A673 (cell line): ENCODE measurements around the gene ST3GAL6. TPM values are rescaled to one million over a fixed set of nuclear protein-coding genes. Genes with fewer than 3 reads are reported as not detected.

Experiments used
- BruUV-seq: library from RNA; stranded (reverse); fragments of 400-500 nt; replicated peaks from 2 replicates; lab custom pipeline; 2021; lab: Mats Ljungman, UMichigan
- CTCF ChIA-PET: fragments of 300-600 bp; sonication (Branson Sonifier 250); formaldehyde crosslinking; loops from one replicate; lab custom pipeline; 2022; ENCODE audit warnings: antibody characterized with exemption; lab: Charles Lee
- POLR2A ChIA-PET: fragments of 300-600 bp; sonication (Branson Sonifier 250); formaldehyde crosslinking; loops from one replicate; lab custom pipeline; 2022; ENCODE audit warnings: antibody characterized with exemption; ENCODE audit not compliant: low non-redundant PET; lab: Charles Lee
- DNase-seq: peaks from one replicate; pipeline ENCODE4 v3.0.0-alpha.2; 2015; ENCODE audit warnings: low spot score
- H3K27ac ChIP-seq: fragments of 200-600 bp; sonication (generic); 2 replicates; pipeline ENCODE4 v1.5.1; 2016; ENCODE audit warnings: mixed run types, low read depth, mild to moderate bottlenecking, mixed read lengths, antibody characterized with exemption, low read length; ENCODE audit not compliant: poor library complexity, severe bottlenecking
- H3K27me3 ChIP-seq: fragments of 200-600 bp; sonication (generic); replicated peaks from 2 replicates; pipeline ENCODE4 v1.6.1; 2017; ENCODE audit warnings: mixed run types, low read depth, mild to moderate bottlenecking, mixed read lengths, antibody characterized with exemption, low read length; ENCODE audit not compliant: insufficient read depth, poor library complexity
- H3K36me3 ChIP-seq: fragments of 200-600 bp; sonication (generic); 2 replicates; pipeline ENCODE4 v1.6.1; 2016; ENCODE audit warnings: mixed run types, mild to moderate bottlenecking, mixed read lengths, antibody characterized with exemption, low read length; ENCODE audit not compliant: insufficient read depth, poor library complexity, severe bottlenecking
- H3K4me1 ChIP-seq: fragments of 200-600 bp; sonication (generic); 2 replicates; pipeline ENCODE4 v1.6.1; 2017; ENCODE audit warnings: mixed run types, mild to moderate bottlenecking, mixed read lengths, antibody characterized with exemption, low read length; ENCODE audit not compliant: insufficient read depth, poor library complexity, severe bottlenecking
- H3K4me3 ChIP-seq: fragments of 200-600 bp; sonication (generic); 2 replicates; pipeline ENCODE4 v1.5.1; 2016; ENCODE audit warnings: low read depth, mixed run types, mild to moderate bottlenecking, mixed read lengths, low read length; ENCODE audit not compliant: poor library complexity, severe bottlenecking
- H3K9me3 ChIP-seq: fragments of 200-600 bp; sonication (generic); 2 replicates; pipeline ENCODE4 v1.6.1; 2016; ENCODE audit warnings: mixed run types, low read depth, mild to moderate bottlenecking, mixed read lengths, antibody characterized with exemption, low read length; ENCODE audit not compliant: poor library complexity, severe bottlenecking
- CTCF ChIP-seq: fragments of 300-800, 200-600 bp; sonication (generic); conservative IDR thresholded peaks from 2 replicates; pipeline ENCODE4 v1.5.1; 2017; ENCODE audit warnings: low read depth, mild to moderate bottlenecking, antibody characterized with exemption, low read length, moderate library complexity, mixed read lengths
- EZH2 ChIP-seq: fragments of 200-600 bp; sonication (generic); IDR thresholded peaks from 2 replicates; pipeline ENCODE4 v1.6.1; 2017; ENCODE audit warnings: borderline replicate concordance, low read depth, mild to moderate bottlenecking, mixed read lengths, antibody characterized with exemption, low read length; ENCODE audit not compliant: poor library complexity, severe bottlenecking
- intact Hi-C: fragments of 100-400 bp; cut with micrococcal nuclease; formaldehyde crosslinking; loops from one replicate; pipeline ENCODE4 v1.10.0; 2022; ENCODE audit not compliant: unreplicated experiment
- total RNA-seq: library from RNA; stranded (reverse); gene quantifications from 2 replicates; pipeline ENCODE4 v1.2.3, GENCODE V29; 2021

Gene ST3GAL6
- total RNA-seq, 1 experiment from 2014 or later = 4.8 TPM

- BruUV-seq = no TSS peak
- H3K9me3 ChIP-seq = no peaks in the 10 kb centered on the region
- ChIA-PET CTCF (interaction anchor here (0.6 kb wide), 1 partner anchor 126 kb away, joined by 3 read pairs; no protein-coding TSS in a partner anchor), POLR2A (no interaction called here)
- intact Hi-C loops = no loop called here
- no peaks in the 10 kb centered on the region for H3K27me3 ChIP-seq
- H3K4me3 ChIP-seq = no peak overlapping the region
- H3K4me1 ChIP-seq = peaks cover 6% of the 10 kb centered on the region
- H3K36me3 ChIP-seq = no peaks in the 10 kb centered on the region
- no peak for DNase-seq
- H3K27ac ChIP-seq = no peak overlapping the region
- TF ChIP-seq CTCF = no peak
Observed at GRCh38 chr3:98780343-98780742, 17.2 kb downstream of the ST3GAL6 start.

GRCh38 chr3:98782824-98783500 lies 19.8 kb downstream of the ST3GAL6 start:
- no peaks in the 10 kb centered on the region for H3K9me3 ChIP-seq
- no TSS peak for BruUV-seq
- POLR2A ChIA-PET = no interaction called here
- no peaks in the 10 kb centered on the region for H3K36me3 ChIP-seq
- DNase-seq = no peak
- TF ChIP-seq CTCF (no peak), EZH2 (no peak)
- H3K4me3 ChIP-seq = no peak overlapping the region
- no peaks in the 10 kb centered on the region for H3K27me3 ChIP-seq
- CTCF ChIA-PET = no interaction called here
- intact Hi-C loops = no loop called here
- H3K4me1 ChIP-seq = peaks cover 6% of the 10 kb centered on the region
- no peak overlapping the region for H3K27ac ChIP-seq

GRCh38 chr3:98784042-98784441 lies 20.9 kb downstream of the ST3GAL6 start:
- no peak for DNase-seq
- H3K4me3 ChIP-seq = no peak overlapping the region
- no peaks in the 10 kb centered on the region for H3K27me3 ChIP-seq
- no peaks in the 10 kb centered on the region for H3K36me3 ChIP-seq
- ChIA-PET CTCF (no interaction called here), POLR2A (no interaction called here)
- no peaks in the 10 kb centered on the region for H3K9me3 ChIP-seq
- peaks cover 6% of the 10 kb centered on the region for H3K4me1 ChIP-seq
- TF ChIP-seq CTCF = no peak
- TF ChIP-seq EZH2 = no peak
- intact Hi-C loops = no loop called here
- no peak overlapping the region for H3K27ac ChIP-seq
- no TSS peak for BruUV-seq
